Posterior vena cava (tissue), 2 donors: ENCODE results near the gene DHX38. TPM values are rescaled to one million over a fixed set of nuclear protein-coding genes. Genes with fewer than 3 reads are reported as not detected.
"Not testable (repeated sequence)": the region's sequence is repeated elsewhere in the genome, so short reads cannot be mapped to it uniquely, and the experiment has no call there.

ENCODE experiments used
- DNase-seq: peaks from one replicate; pipeline ENCODE4 v3.0.0-alpha.2; 2020; ENCODE audit warnings: low spot score
- intact Hi-C, 2 donors: fragments of 100-400 bp; cut with DNase I; formaldehyde crosslinking; loops; one replicate each; pipeline versions ENCODE4 v1.14.1 to v1.14.2; 2022 to 2023
- total RNA-seq, 2 donors: library from RNA; stranded (reverse); fragmentation: NEBNext Ultra II Directional; extraction: Animal tissue kit (Norgen Biotek cat#: 25700); gene quantifications; one replicate each; pipeline ENCODE4 v1.2.1, GENCODE V29; 2021
- donor health status: DM: yes; HTN: yes; CAD: no.
- donor health status: DM: yes; HTN: yes; CAD: no.

DHX38 gene
- total RNA-seq, 2 donors from 2014 or later = 44.3 to 50.8 TPM

GRCh38 chr16:72075067-72075466 is 18.6 kb upstream of the DHX38 start:
- intact Hi-C loops, DNase-seq: not testable (repeated sequence)

- intact Hi-C loops = not testable (repeated sequence)
Observed at GRCh38 chr16:72076991-72077706, 16.5 kb upstream of the DHX38 start.

GRCh38 chr16:72083778-72084404 is 9.8 kb upstream of the DHX38 start:
- no peak for DNase-seq
- intact Hi-C loops = loop anchor here in 1 of 2 donors (2.0 kb wide), 1 partner anchor 19 kb away; no protein-coding TSS in a partner anchor

More at GRCh38 chr16:72076991-72077706, 16.5 kb upstream of the DHX38 start:
- DNase-seq = not testable (repeated sequence)

GRCh38 chr16:72084445-72084844 is 9.2 kb upstream of the DHX38 start:
- intact Hi-C loops = no loop called here
- DNase-seq = no peak

DNA sequence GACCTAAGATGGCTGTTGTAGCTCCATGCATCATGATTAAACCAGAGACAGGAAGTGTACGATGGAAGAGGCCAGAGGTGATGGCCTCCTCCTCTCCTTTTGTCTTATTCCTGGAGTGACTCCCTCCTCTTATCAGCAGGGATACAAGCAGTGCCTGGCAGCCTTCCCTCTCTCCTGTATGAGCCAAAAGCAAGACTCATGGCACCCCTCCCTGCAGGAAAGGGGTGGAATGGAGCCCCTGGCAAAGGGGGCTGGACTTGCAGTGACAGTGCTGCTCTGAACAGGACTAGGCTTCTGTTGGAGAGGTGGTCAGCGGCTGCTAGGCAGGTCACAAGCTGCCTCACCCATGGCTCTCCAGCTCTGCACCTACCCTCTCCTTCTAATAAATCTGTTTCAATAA is 8.6 kb upstream of the DHX38 start:
- no peak for DNase-seq
- intact Hi-C loops = no loop called here

- intact Hi-C loops = no loop called here
Observed at GRCh38 chr16:72091217-72091616, 2.4 kb upstream of the DHX38 start.

GRCh38 chr16:72092832-72093447 is 707 bp upstream of the DHX38 start:
- no peak for DNase-seq
- intact Hi-C loops = no loop called here

More at GRCh38 chr16:72091217-72091616, 2.4 kb upstream of the DHX38 start:
- DNase-seq = no peak

- intact Hi-C loops = no loop called here
- DNase-seq = no peak
Observed at GRCh38 chr16:72094266-72094610, 591 bp downstream of the DHX38 start.

DNA sequence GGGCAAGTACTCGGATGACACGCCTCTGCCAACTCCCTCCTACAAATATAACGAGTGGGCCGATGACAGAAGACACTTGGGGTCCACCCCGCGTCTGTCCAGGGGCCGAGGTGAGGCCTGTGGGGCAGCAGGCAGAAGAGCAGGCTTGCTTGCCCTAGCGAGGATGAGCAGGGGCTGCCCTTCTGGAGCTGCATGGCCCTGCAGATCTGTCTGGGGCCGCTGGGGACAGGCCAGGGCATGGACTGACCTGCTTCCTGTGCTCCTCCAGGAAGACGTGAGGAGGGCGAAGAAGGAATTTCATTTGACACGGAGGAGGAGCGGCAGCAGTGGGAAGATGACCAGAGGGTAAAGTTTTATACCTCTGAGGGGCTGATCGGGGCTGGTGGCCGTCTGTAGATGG is 5.3 kb downstream of the DHX38 start:
- intact Hi-C loops = loop anchor here in 1 of 2 donors (1.0 kb wide), 1 partner anchor 35 kb away; no protein-coding TSS in a partner anchor
- DNase-seq = no peak

- intact Hi-C loops = loop anchor here in 1 of 2 donors (1.0 kb wide), 1 partner anchor 35 kb away; no protein-coding TSS in a partner anchor
- DNase-seq = no peak
Observed at GRCh38 chr16:72099377-72099818, 5.8 kb downstream of the DHX38 start.

DNA sequence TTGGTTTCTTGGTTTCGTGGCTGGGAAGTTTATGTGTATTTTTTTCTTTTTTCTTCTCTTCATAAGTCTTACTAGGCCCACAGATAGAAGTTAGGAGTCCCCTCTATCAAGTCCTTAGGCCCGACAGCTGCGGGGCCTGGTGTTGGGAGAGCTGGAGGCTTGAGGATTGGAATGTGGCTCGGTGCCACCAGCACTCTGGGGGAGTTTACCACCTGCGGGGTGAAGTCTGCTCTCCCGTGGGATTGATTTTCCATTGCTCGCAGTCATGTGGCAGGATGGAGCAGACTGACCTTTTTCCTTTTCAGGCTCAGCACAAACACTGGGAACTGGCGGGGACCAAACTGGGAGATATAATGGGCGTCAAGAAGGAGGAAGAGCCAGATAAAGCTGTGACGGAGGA is 7.5 kb downstream of the DHX38 start:
- DNase-seq = no peak
- intact Hi-C loops = no loop called here

DNA sequence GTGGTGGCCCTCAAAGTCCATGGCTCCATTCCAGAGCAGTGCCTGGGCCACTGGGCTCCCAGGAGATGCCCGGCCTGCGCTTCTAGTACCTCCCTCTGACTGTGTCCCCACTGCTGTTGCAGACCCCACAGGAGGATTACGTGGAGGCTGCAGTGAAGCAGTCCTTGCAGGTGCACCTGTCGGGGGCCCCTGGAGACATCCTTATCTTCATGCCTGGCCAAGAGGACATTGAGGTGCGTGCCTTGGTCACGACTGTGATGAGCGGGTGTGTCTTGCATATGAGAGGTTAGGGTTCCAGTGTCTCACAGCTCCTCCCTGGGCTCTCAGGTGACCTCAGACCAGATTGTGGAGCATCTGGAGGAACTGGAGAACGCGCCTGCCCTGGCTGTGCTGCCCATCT is 11.3 kb downstream of the DHX38 start:
- intact Hi-C loops = no loop called here
- no peak for DNase-seq

- no peak for DNase-seq
- intact Hi-C loops = no loop called here
Observed at GRCh38 chr16:72105978-72106377, 12.3 kb downstream of the DHX38 start.

DNA sequence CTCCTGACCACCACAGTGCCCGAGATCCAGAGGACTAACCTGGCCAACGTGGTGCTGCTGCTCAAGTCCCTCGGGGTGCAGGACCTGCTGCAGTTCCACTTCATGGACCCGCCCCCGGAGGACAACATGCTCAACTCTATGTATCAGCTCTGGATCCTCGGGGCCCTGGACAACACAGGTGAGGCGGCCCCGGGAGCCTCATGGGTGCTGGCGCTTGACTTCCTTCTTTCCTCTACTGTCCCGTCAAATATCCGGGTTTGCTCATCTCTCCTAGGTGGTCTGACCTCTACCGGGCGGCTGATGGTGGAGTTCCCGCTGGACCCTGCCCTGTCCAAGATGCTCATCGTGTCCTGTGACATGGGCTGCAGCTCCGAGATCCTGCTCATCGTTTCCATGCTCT is 13.7 kb downstream of the DHX38 start:
- intact Hi-C loops = no loop called here
- no peak for DNase-seq

GRCh38 chr16:72108353-72109102 is 14.9 kb downstream of the DHX38 start:
- no peak for DNase-seq
- intact Hi-C loops = no loop called here

- no peak for DNase-seq
- intact Hi-C loops = no loop called here
Observed at GRCh38 chr16:72109300-72109699, 15.7 kb downstream of the DHX38 start.

GRCh38 chr16:72109966-72110530 is 16.4 kb downstream of the DHX38 start:
- no peak for DNase-seq
- intact Hi-C loops = no loop called here

DNA sequence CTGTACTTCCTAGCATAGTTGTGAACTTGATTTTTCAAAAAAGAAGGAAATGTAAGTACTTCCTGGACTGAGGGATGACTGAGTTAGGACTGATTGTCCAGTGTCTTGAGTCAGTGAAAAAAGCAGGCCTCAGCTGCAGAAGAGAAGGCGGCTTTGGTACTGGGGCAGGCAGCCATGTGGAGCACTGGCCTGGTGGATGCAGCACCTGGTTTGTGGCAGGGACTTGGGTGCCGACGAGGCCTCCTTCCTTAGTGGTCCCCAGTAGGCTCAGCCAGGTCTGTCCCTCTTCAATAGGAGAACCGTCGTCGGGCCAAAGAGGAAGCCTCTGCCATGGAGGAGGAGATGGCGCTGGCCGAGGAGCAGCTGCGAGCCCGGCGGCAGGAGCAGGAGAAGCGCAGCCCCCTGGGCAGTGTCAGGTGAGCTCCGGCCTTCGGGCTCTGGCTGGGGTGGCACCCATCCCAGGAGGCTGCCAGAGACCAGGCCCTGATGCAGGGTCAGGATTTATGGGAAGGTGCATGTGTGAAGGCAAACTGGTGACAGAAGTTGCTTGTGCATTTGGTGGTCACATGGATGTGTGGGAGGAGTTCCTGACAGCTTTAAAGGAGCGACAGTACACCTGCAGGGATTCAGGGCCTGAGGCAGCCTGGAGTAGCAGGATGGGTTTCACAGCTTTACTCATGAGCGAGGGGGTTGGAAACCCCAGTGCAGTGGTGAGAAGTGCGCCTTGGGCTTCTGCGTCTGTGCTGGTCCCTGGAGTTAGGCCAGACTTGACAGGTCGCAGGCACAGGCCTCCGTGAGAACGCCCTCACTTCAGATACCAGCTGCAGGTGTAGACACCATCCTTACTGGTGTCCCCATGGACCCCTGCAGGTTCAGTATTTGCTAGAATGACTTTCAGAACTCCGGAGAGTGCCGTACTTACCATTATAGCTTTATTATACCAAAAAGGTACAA is 17.3 kb downstream of the DHX38 start:
- intact Hi-C loops = no loop called here

More for the DNA sequence above, 17.3 kb downstream of the DHX38 start:
- no peak for DNase-seq
